Psoas muscle (tissue), 8 donors: ENCODE data around the gene SNED1. TPM values are rescaled to one million over a fixed set of nuclear protein-coding genes. Genes with fewer than 3 reads are reported as not detected.

Experiments
- ATAC-seq, 4 donors: fragments of 200-7000 bp; cut with Tn5 transposase; one replicate each; pipeline ENCODE4 v1.9.1; 2020; ENCODE audit warnings: moderate library complexity in 3 of 4, mild to moderate bottlenecking in 2 of 4
- DNase-seq, 2 donors: peaks; one replicate each; pipeline ENCODE4 v3.0.0-alpha.2; 2020
- H3K27ac ChIP-seq: fragments of 200-600 bp; one replicate; pipeline ENCODE4 v1.8.0; 2022
- H3K27me3 ChIP-seq, 3 donors: fragments of 200-600 bp in 1 of 3; one replicate each; pipeline versions ENCODE4 v1.6.1 to v1.8.0; 2013 to 2022; ENCODE audit warnings: low read length in 2 of 3, mild to moderate bottlenecking in 2 of 3, moderate library complexity in 1 of 3; ENCODE audit not compliant: insufficient read depth in 3 of 3
- H3K36me3 ChIP-seq, 2 donors: fragments of 200-600 bp in 1 of 2; one replicate each; pipeline versions ENCODE4 v1.6.1 to v1.8.0; 2013 to 2022; ENCODE audit warnings: low read depth in 1 of 2, mild to moderate bottlenecking in 1 of 2, moderate library complexity in 1 of 2; ENCODE audit not compliant: insufficient read depth in 1 of 2
- H3K4me1 ChIP-seq: fragments of 200-600 bp; one replicate; pipeline ENCODE4 v1.8.0; 2022
- H3K4me3 ChIP-seq: fragments of 200-600 bp; one replicate; pipeline ENCODE4 v1.8.0; 2022; ENCODE audit warnings: mild to moderate bottlenecking
- H3K9me3 ChIP-seq: fragments of 200-600 bp; one replicate; pipeline ENCODE4 v1.8.0; 2022
- CTCF ChIP-seq: fragments of 200-600 bp; IDR thresholded peaks from one replicate; pipeline ENCODE4 v1.8.0; 2022; ENCODE audit warnings: antibody characterized with exemption
- WGBS, 3 donors: extraction: QIAGEN DNeasy Blood & Tissue Kit; methylation state at CpG; one replicate each; pipeline versions ENCODE4 v1.1.6 to v1.1.7; 2013; 5-methylcytosine and 5-hydroxymethylcytosine counted together
- intact Hi-C, 2 donors: fragments of 100-400 bp; cut with DNase I; formaldehyde crosslinking; loops; one replicate each; pipeline versions ENCODE4 v1.11.0 to v1.14.2; 2022
- polyA plus RNA-seq, 3 donors: library from polyadenylated mRNA; stranded (reverse); fragments of 200-250 nt; gene quantifications; one replicate each; pipeline ENCODE4 v1.2.3, GENCODE V29; 2013
- total RNA-seq, 4 donors: library from RNA; stranded (reverse); fragmentation: NEBNext Ultra II Directional in 2 of 4; extraction: Animal tissue kit (Norgen Biotek cat#: 25700) in 2 of 4; gene quantifications; one replicate each; pipeline versions ENCODE4 v1.2.1 to v1.2.4, GENCODE V29; 2021 to 2023
- donor health status: healthy with polysubstance abuse.
- donor health status: DM: no; HTN: no; CAD: no; lungs with moderate emphysema.
- donor health status: Bipolar disorder and iron deficiency.
- donor health status: healthy.
- donor health status: DM: yes; HTN: yes; CAD: no.
- donor health status: DM: no; HTN: no; CAD: no.
- donor health status: DM: no; HTN: no; CAD: no.
- donor health status: DM: yes; HTN: yes; CAD: no.

Gene SNED1
- total and polyA plus RNA-seq, 7 donors: 7.8 to 36.9 (median 9.2) TPM

GRCh38 chr2:241111440-241111805 is 113.0 kb downstream of the SNED1 start:
- Histone ChIP-seq H3K27me3 (no peaks in the 10 kb centered on the region), H3K9me3 (no peaks in the 10 kb centered on the region), H3K27ac (no peak overlapping the region), H3K4me3 (no peak overlapping the region), H3K4me1 (no peaks in the 10 kb centered on the region), H3K36me3 (no peaks in the 10 kb centered on the region)
- whole genome bisulfite sequencing, 3 donors: 78 to 88% (median 87%) methylated on average over 9 of the region's 9 CpGs
- no peak for ATAC-seq
- intact Hi-C loops: no loop called here
- no peak for TF ChIP-seq CTCF
- DNase-seq: no peak

DNA sequence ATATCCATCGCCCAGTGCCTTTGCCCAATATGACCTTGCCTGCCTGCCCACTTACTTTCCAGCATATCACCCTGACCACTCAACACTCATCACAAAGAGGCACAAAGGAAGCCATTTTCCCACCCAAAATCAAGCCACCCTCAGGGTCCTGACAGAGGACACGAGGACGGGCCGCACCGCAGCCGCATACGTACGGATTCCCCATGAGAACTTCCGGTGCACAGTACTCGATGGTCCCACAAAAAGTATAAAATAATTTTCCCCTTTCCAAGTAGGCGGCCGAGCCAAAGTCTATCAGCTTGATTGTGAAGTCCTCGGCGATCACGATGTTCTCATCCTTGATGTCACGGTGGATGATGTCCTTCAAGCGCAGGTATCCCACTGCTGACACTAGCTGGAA is 113.6 kb downstream of the SNED1 start:
- no peaks in the 10 kb centered on the region for H3K4me1 ChIP-seq
- no peak for ATAC-seq
- no peak overlapping the region for H3K4me3 ChIP-seq
- 91 to 96% (median 93%) methylated on average over 17 of the region's 17 CpGs for WGBS, 3 donors
- H3K36me3 ChIP-seq: no peaks in the 10 kb centered on the region
- no peak for TF ChIP-seq CTCF
- intact Hi-C loops: no loop called here
- H3K27ac ChIP-seq: no peak overlapping the region
- no peaks in the 10 kb centered on the region for H3K27me3 ChIP-seq
- H3K9me3 ChIP-seq: no peaks in the 10 kb centered on the region
- no peak for DNase-seq

- Histone ChIP-seq H3K27ac (no peak overlapping the region), H3K4me1 (no peaks in the 10 kb centered on the region), H3K4me3 (no peak overlapping the region), H3K27me3 (no peaks in the 10 kb centered on the region), H3K36me3 (no peaks in the 10 kb centered on the region), H3K9me3 (no peaks in the 10 kb centered on the region)
- no peak for TF ChIP-seq CTCF
- 83 to 89% (median 87%) methylated on average over 8 of the region's 8 CpGs for WGBS, 3 donors
- ATAC-seq: no peak
- no peak for DNase-seq
- intact Hi-C loops: no loop called here
Measured at GRCh38 chr2:241112592-241112991, 114.2 kb downstream of the SNED1 start.

GRCh38 chr2:241114836-241115235 is 116.4 kb downstream of the SNED1 start:
- TF ChIP-seq CTCF: no peak
- intact Hi-C loops: no loop called here
- H3K36me3 ChIP-seq: no peaks in the 10 kb centered on the region
- ATAC-seq (no peak), DNase-seq (no peak)
- H3K27me3 ChIP-seq: no peaks in the 10 kb centered on the region
- H3K9me3 ChIP-seq: no peaks in the 10 kb centered on the region
- H3K4me3 ChIP-seq: no peak overlapping the region
- no peaks in the 10 kb centered on the region for H3K4me1 ChIP-seq
- no peak overlapping the region for H3K27ac ChIP-seq
- 90 to 97% (median 97%) methylated on average over 11 of the region's 11 CpGs for WGBS, 3 donors

DNA sequence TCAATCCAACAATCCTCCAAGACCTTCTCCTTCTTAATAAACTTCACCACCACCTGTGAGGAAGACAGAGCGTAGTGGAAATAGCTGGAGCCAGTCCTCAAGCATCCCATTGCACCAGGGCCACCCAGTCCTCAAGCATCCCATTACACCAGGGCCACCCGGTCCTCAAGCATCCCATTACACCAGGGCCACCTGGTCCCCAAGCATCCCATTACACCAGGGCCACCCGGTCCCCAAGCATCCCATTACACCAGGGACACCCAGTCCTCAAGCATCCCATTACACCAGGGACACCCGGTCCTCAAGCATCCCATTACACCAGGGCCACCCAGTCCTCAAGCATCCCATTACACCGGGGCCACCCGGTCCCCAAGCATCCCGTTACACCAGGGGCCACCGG is 116.9 kb downstream of the SNED1 start:
- H3K4me3 ChIP-seq: no peak overlapping the region
- H3K4me1 ChIP-seq: no peaks in the 10 kb centered on the region
- no peak for TF ChIP-seq CTCF
- 72 to 96% (median 88%) methylated on average over 8 of the region's 8 CpGs for WGBS, 3 donors
- no peaks in the 10 kb centered on the region for H3K27me3 ChIP-seq
- no peak overlapping the region for H3K27ac ChIP-seq
- no peaks in the 10 kb centered on the region for H3K9me3 ChIP-seq
- DNase-seq: no peak
- intact Hi-C loops: no loop called here
- no peak for ATAC-seq
- H3K36me3 ChIP-seq: no peaks in the 10 kb centered on the region
